ENCODE results near the gene IZUMO1. TPM values are rescaled to one million over a fixed set of nuclear protein-coding genes. Genes with fewer than 3 reads are reported as not detected.

Gene IZUMO1
- total and polyA plus RNA-seq, 9 of the 15 experiments (the other 6 are each of a cell fraction or from before 2014, with no cell fraction given): 0.14 to 2.1 (median 0.73) TPM

DNA sequence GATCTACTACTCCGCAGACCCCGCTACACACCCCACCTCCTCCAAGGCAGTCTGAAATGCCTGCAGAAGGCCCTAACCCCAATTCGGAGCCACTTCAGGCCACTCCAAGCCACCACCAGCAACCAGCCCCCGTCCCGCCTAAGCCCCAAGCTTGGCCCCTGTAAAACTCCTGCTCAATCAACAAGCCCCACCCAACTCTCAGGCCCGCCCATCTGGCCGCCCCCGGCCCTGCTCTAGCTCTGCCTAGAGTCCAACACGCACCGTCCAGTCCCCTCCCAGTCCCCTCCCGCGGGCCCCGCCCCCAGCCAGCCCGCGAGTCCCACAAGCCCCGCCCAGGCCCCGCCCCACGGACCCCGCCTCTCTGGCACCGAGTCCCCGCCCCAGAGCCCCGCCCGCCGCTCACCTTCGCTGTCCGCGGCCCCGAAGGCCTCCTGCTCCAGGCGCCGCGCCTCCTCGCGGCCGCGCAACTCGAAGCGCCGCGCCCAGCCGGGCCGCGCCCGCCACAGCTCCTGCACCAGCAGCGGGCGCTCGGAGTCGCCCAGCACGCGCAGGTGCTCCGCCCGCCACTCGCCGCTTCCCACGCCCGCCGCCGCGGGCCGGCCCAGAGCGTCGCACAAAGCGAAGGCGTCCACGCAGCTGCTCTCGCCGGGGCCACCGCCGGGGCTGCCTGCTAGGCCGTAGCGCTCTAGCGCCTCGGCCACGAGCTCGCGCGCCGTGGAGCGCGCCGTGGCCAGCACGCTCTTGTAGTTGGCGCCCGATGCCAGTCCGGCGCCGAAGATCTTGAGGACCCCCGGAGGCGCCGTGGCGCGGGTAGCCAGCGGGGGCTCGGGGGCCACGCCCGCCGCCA lies 7.9 kb downstream of the IZUMO1 start (continued):
- TF ChIP-seq CAMTA2 (CRISPR knock-in tag; conservative IDR thresholded peaks at IDR 0.05): no peak
- no peak for TF ChIP-seq SRSF9 (IDR thresholded peaks at IDR 0.05; ENCODE audit: borderline replicate concordance, low read depth, low read length)
- TF ChIP-seq, protein P1, sequence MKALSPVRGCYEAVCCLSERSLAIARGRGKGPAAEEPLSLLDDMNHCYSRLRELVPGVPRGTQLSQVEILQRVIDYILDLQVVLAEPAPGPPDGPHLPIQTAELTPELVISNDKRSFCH (CRISPR knock-in tag; IDR thresholded peaks at IDR 0.05): no peak
- TF ChIP-seq, protein P1 (tag; IDR thresholded peaks at IDR 0.05): peak; percentile 87
- TF ChIP-seq, protein P2, sequence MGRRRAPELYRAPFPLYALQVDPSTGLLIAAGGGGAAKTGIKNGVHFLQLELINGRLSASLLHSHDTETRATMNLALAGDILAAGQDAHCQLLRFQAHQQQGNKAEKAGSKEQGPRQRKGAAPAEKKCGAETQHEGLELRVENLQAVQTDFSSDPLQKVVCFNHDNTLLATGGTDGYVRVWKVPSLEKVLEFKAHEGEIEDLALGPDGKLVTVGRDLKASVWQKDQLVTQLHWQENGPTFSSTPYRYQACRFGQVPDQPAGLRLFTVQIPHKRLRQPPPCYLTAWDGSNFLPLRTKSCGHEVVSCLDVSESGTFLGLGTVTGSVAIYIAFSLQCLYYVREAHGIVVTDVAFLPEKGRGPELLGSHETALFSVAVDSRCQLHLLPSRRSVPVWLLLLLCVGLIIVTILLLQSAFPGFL (CRISPR knock-in tag; IDR thresholded peaks at IDR 0.05): no peak
- no peak for TF ChIP-seq CREBBP (IDR thresholded peaks at IDR 0.05; ENCODE audit: low read depth, low read length)
- no peak for TF ChIP-seq ZSCAN32 (CRISPR knock-in tag; IDR thresholded peaks at IDR 0.05)
- TF ChIP-seq, protein P3, sequence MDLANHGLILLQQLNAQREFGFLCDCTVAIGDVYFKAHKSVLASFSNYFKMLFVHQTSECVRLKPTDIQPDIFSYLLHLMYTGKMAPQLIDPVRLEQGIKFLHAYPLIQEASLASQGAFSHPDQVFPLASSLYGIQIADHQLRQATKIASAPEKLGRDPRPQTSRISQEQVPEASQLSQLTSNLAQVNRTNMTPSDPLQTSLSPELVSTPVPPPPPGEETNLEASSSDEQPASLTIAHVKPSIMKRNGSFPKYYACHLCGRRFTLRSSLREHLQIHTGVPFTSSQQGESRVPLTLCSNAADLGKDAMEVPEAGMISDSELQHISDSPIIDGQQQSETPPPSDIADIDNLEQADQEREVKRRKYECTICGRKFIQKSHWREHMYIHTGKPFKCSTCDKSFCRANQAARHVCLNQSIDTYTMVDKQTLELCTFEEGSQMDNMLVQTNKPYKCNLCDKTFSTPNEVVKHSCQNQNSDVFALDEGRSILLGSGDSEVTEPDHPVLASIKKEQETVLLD (IDR thresholded peaks at IDR 0.05): no peak
- TF ChIP-seq SREBF2 (CRISPR knock-in tag; IDR thresholded peaks at IDR 0.05): no peak
- TF ChIP-seq, protein P4, sequence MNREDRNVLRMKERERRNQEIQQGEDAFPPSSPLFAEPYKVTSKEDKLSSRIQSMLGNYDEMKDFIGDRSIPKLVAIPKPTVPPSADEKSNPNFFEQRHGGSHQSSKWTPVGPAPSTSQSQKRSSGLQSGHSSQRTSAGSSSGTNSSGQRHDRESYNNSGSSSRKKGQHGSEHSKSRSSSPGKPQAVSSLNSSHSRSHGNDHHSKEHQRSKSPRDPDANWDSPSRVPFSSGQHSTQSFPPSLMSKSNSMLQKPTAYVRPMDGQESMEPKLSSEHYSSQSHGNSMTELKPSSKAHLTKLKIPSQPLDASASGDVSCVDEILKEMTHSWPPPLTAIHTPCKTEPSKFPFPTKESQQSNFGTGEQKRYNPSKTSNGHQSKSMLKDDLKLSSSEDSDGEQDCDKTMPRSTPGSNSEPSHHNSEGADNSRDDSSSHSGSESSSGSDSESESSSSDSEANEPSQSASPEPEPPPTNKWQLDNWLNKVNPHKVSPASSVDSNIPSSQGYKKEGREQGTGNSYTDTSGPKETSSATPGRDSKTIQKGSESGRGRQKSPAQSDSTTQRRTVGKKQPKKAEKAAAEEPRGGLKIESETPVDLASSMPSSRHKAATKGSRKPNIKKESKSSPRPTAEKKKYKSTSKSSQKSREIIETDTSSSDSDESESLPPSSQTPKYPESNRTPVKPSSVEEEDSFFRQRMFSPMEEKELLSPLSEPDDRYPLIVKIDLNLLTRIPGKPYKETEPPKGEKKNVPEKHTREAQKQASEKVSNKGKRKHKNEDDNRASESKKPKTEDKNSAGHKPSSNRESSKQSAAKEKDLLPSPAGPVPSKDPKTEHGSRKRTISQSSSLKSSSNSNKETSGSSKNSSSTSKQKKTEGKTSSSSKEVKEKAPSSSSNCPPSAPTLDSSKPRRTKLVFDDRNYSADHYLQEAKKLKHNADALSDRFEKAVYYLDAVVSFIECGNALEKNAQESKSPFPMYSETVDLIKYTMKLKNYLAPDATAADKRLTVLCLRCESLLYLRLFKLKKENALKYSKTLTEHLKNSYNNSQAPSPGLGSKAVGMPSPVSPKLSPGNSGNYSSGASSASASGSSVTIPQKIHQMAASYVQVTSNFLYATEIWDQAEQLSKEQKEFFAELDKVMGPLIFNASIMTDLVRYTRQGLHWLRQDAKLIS (CRISPR knock-in tag; IDR thresholded peaks at IDR 0.05): no peak
- TF ChIP-seq KLF10 (CRISPR knock-in tag; IDR thresholded peaks at IDR 0.05): no peak
- TF ChIP-seq ZNF133 (CRISPR knock-in tag; IDR thresholded peaks at IDR 0.05): no peak
- TF ChIP-seq CCNT2 (IDR thresholded peaks at IDR 0.05; ENCODE audit: borderline replicate concordance, extremely low read depth, insufficient read length, low read depth, low read length): peak; percentile 87
- no peak for TF ChIP-seq HIVEP1 (CRISPR knock-in tag; IDR thresholded peaks at IDR 0.05)
- TF ChIP-seq, protein P5, sequence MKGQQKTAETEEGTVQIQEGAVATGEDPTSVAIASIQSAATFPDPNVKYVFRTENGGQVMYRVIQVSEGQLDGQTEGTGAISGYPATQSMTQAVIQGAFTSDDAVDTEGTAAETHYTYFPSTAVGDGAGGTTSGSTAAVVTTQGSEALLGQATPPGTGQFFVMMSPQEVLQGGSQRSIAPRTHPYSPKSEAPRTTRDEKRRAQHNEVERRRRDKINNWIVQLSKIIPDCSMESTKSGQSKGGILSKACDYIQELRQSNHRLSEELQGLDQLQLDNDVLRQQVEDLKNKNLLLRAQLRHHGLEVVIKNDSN (CRISPR knock-in tag; IDR thresholded peaks at IDR 0.05): 0 out of 2 replicates have a peak, but pooled peaks have one; percentile 11
- TF ChIP-seq, protein P6, sequence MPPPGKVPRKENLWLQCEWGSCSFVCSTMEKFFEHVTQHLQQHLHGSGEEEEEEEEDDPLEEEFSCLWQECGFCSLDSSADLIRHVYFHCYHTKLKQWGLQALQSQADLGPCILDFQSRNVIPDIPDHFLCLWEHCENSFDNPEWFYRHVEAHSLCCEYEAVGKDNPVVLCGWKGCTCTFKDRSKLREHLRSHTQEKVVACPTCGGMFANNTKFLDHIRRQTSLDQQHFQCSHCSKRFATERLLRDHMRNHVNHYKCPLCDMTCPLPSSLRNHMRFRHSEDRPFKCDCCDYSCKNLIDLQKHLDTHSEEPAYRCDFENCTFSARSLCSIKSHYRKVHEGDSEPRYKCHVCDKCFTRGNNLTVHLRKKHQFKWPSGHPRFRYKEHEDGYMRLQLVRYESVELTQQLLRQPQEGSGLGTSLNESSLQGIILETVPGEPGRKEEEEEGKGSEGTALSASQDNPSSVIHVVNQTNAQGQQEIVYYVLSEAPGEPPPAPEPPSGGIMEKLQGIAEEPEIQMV (tag; conservative IDR thresholded peaks at IDR 0.05; ENCODE audit: low read depth): no peak
- TF ChIP-seq HDAC8 (tag; IDR thresholded peaks at IDR 0.05): 0 out of 2 replicates have a peak, but pooled peaks have one; percentile 57
- TF ChIP-seq EZH2 (IDR thresholded peaks at IDR 0.05; ENCODE audit: borderline replicate concordance, low read depth, low read length): no peak
